H9 (cell line): ENCODE data around the gene NUMBL. TPM values are rescaled to one million over a fixed set of nuclear protein-coding genes. Genes with fewer than 3 reads are reported as not detected.
"Not testable (repeated sequence)": the region's sequence is repeated elsewhere in the genome, so short reads cannot be mapped to it uniquely, and the experiment has no call there.

Experiments used
- DNase-seq: peaks from one replicate; pipeline ENCODE4 v3.0.0-alpha.2; 2017
- H2AFZ ChIP-seq: one replicate; pipeline ENCODE4 v1.6.1; 2013; ENCODE audit warnings: mild to moderate bottlenecking, low read length, control low read depth, moderate library complexity
- H2AK5ac ChIP-seq: 2 replicates; pipeline ENCODE4 v1.6.1; 2013; ENCODE audit warnings: low read length, control low read depth, mixed read lengths; ENCODE audit not compliant: insufficient read length
- H2BK120ac ChIP-seq: one replicate; pipeline ENCODE4 v1.6.1; 2013; ENCODE audit warnings: low read depth, mild to moderate bottlenecking, low read length, control low read depth, inconsistent platforms; ENCODE audit not compliant: poor library complexity, severe bottlenecking
- H2BK12ac ChIP-seq: 2 replicates; pipeline ENCODE4 v1.6.1; 2013; ENCODE audit warnings: low read length, control low read depth, mixed read lengths, low read depth; ENCODE audit not compliant: insufficient read length
- H2BK15ac ChIP-seq: 2 replicates; pipeline ENCODE4 v1.6.1; 2013; ENCODE audit warnings: low read depth, low read length, control low read depth
- H2BK20ac ChIP-seq: one replicate; pipeline ENCODE4 v1.6.1; 2013; ENCODE audit warnings: low read depth, mild to moderate bottlenecking, low read length, control low read depth, inconsistent platforms; ENCODE audit not compliant: poor library complexity, severe bottlenecking
- H2BK5ac ChIP-seq: 2 replicates; pipeline ENCODE4 v1.6.1; 2013; ENCODE audit warnings: low read length, control low read depth, mixed read lengths; ENCODE audit not compliant: insufficient read length
- H3K14ac ChIP-seq: 2 replicates; pipeline ENCODE4 v1.6.1; 2013; ENCODE audit warnings: low read length, control low read depth; ENCODE audit not compliant: insufficient read depth
- H3K18ac ChIP-seq: 2 replicates; pipeline ENCODE4 v1.6.1; 2013; ENCODE audit warnings: low read depth, mild to moderate bottlenecking, mixed read lengths, low read length, control low read depth; ENCODE audit not compliant: insufficient read length
- H3K23ac ChIP-seq: 2 replicates; pipeline ENCODE4 v1.6.1; 2013; ENCODE audit warnings: low read length, control low read depth, mixed read lengths, low read depth; ENCODE audit not compliant: insufficient read length
- H3K23me2 ChIP-seq: 2 replicates; pipeline ENCODE4 v1.6.1; 2013; ENCODE audit warnings: low read depth, mild to moderate bottlenecking, mixed read lengths, low read length, control low read depth; ENCODE audit not compliant: insufficient read length, poor library complexity, severe bottlenecking
- H3K27ac ChIP-seq: 2 replicates; pipeline ENCODE4 v1.5.1; 2013; ENCODE audit warnings: low read length, control low read depth, mixed read lengths, low read depth; ENCODE audit not compliant: insufficient read length
- H3K27me3 ChIP-seq: 2 replicates; pipeline ENCODE4 v1.6.1; 2013; ENCODE audit warnings: low read length, control low read depth, inconsistent platforms; ENCODE audit not compliant: insufficient read depth
- H3K4ac ChIP-seq: 2 replicates; pipeline ENCODE4 v1.6.1; 2013; ENCODE audit warnings: low read depth, mild to moderate bottlenecking, control low read depth, inconsistent platforms, low read length, moderate library complexity
- H3K4me1 ChIP-seq: 2 replicates; pipeline ENCODE4 v1.6.1; 2013; ENCODE audit warnings: low read length, control low read depth, inconsistent platforms; ENCODE audit not compliant: insufficient read depth
- H3K4me2 ChIP-seq: 2 replicates; pipeline ENCODE4 v1.6.1; 2013; ENCODE audit warnings: low read length, control low read depth, mixed read lengths; ENCODE audit not compliant: insufficient read length, insufficient read depth
- H3K56ac ChIP-seq: 2 replicates; pipeline ENCODE4 v1.6.1; 2013; ENCODE audit warnings: low read depth, mild to moderate bottlenecking, mixed read lengths, low read length, control low read depth; ENCODE audit not compliant: insufficient read length
- H3K79me1 ChIP-seq: 2 replicates; pipeline ENCODE4 v1.6.1; 2013; ENCODE audit warnings: low read depth, mild to moderate bottlenecking, moderate library complexity, low read length, control low read depth, inconsistent platforms; ENCODE audit not compliant: insufficient read depth, poor library complexity, severe bottlenecking
- H3K79me2 ChIP-seq: 2 replicates; pipeline ENCODE4 v1.6.1; 2013; ENCODE audit warnings: low read length, control low read depth, inconsistent platforms; ENCODE audit not compliant: insufficient read depth
- H3K9ac ChIP-seq: 2 replicates; pipeline ENCODE4 v1.6.1; 2013; ENCODE audit warnings: low read length, control low read depth, mixed read lengths; ENCODE audit not compliant: insufficient read length; ENCODE audit errors: extremely low read depth
- H3K9me3 ChIP-seq: one replicate; pipeline ENCODE4 v1.6.1; 2013; ENCODE audit warnings: low read depth, low read length, inconsistent platforms; ENCODE audit not compliant: control insufficient read depth
- H3T11ph ChIP-seq: one replicate; pipeline ENCODE4 v1.6.1; 2013; ENCODE audit warnings: mild to moderate bottlenecking, low read length, control low read depth, inconsistent platforms
- H4K20me1 ChIP-seq: one replicate; pipeline ENCODE4 v1.6.1; 2013; ENCODE audit not compliant: control insufficient read depth, insufficient read length, insufficient read depth
- H4K5ac ChIP-seq: 2 replicates; pipeline ENCODE4 v1.6.1; 2013; ENCODE audit warnings: low read depth, mild to moderate bottlenecking, mixed read lengths, low read length, control low read depth; ENCODE audit not compliant: insufficient read length
- H4K8ac ChIP-seq: replicated peaks from 2 replicates; pipeline ENCODE4 v1.6.1; 2013; ENCODE audit warnings: low read length, control low read depth, mixed read lengths, low read depth; ENCODE audit not compliant: insufficient read length
- H4K91ac ChIP-seq: 2 replicates; pipeline ENCODE4 v1.6.1; 2013; ENCODE audit warnings: low read depth, mild to moderate bottlenecking, moderate library complexity, mixed read lengths, low read length, control low read depth; ENCODE audit not compliant: insufficient read length
- H3K27ac Mint-ChIP-seq, 3 experiments: 2 replicates in 2 of 3; 3 replicates in 1 of 3; pipeline ENCODE4 v1.8.0; 2020 to 2021; ENCODE audit warnings: mixed read lengths in 3 of 3, mild to moderate bottlenecking in 1 of 3, moderate library complexity in 1 of 3
- H3K27me3 Mint-ChIP-seq: 2 replicates; pipeline ENCODE4 v1.8.0; 2021; ENCODE audit warnings: low read depth, mild to moderate bottlenecking, moderate library complexity, mixed read lengths
- H3K36me3 Mint-ChIP-seq, 3 experiments: 2 replicates in 2 of 3; 3 replicates in 1 of 3; pipeline ENCODE4 v1.8.0; 2020 to 2021; ENCODE audit warnings: low read depth in 3 of 3, mixed read lengths in 3 of 3; ENCODE audit not compliant: insufficient read depth in 1 of 3
- H3K4me1 Mint-ChIP-seq, 2 experiments: 2 replicates each; pipeline ENCODE4 v1.8.0; 2020; ENCODE audit warnings: mixed read lengths in 2 of 2
- H3K4me3 Mint-ChIP-seq, 2 experiments: 2 replicates in 1 of 2; 3 replicates in 1 of 2; pipeline ENCODE4 v1.8.0; 2020 to 2021; ENCODE audit warnings: mild to moderate bottlenecking in 2 of 2, mixed read lengths in 2 of 2, moderate library complexity in 1 of 2
- H3K9me3 Mint-ChIP-seq, 2 experiments: 2 replicates in 1 of 2; 3 replicates in 1 of 2; pipeline ENCODE4 v1.8.0; 2020; ENCODE audit warnings: mild to moderate bottlenecking in 2 of 2, mixed read lengths in 2 of 2, moderate library complexity in 1 of 2
- WGBS: extraction: QIAGEN DNeasy Blood & Tissue Kit; methylation state at CpG from one replicate; pipeline ENCODE4 v1.1.7; 2013; ENCODE audit warnings: missing lambda C conversion rate, low lambda C conversion rate, mixed read lengths; ENCODE audit not compliant: insufficient read length; ENCODE audit errors: extremely low coverage; 5-methylcytosine and 5-hydroxymethylcytosine counted together
- total RNA-seq: library from RNA; stranded (reverse); gene quantifications from 2 replicates; pipeline ENCODE4 v1.2.1, GENCODE V29; 2021

NUMBL gene
- total RNA-seq, 1 experiment from 2014 or later = 34.5 TPM

DNA sequence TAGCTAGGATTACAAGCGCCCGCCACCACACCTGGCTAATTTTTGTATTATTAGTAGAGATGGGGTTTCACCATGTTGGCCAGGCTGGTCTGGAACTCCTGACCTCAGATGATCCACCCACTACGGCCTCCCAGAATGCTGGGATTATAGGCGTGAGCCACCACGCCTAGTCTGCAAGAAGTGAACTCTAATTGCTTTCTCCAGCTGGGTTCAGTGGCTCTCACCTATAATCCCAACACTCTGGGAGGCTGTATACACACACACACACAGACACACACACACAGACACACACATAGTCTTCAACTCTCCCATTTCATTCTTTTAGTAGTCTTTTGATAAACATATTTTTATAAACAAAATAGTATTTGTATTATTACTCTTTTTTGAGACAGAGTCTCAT, 39.6 kb upstream of the NUMBL start:
- H3K27ac ChIP-seq, H3K4me3 Mint-ChIP-seq, H3K56ac ChIP-seq, H2BK5ac ChIP-seq, H3K23me2 ChIP-seq, H3T11ph ChIP-seq, H3K9me3 Mint-ChIP-seq, H3K4me2 ChIP-seq, H3K4me1 ChIP-seq, H3K79me2 ChIP-seq, H3K14ac ChIP-seq, H2AFZ ChIP-seq, H2AK5ac ChIP-seq, H2BK20ac ChIP-seq, H3K79me1 ChIP-seq, H2BK15ac ChIP-seq, DNase-seq, H4K8ac ChIP-seq, H3K4me1 Mint-ChIP-seq, H3K27me3 ChIP-seq, H4K91ac ChIP-seq, H4K20me1 ChIP-seq, H3K27ac Mint-ChIP-seq, H4K5ac ChIP-seq, H3K18ac ChIP-seq, H3K4ac ChIP-seq, H3K23ac ChIP-seq, H3K27me3 Mint-ChIP-seq, H3K9ac ChIP-seq, H2BK120ac ChIP-seq, H3K9me3 ChIP-seq, H2BK12ac ChIP-seq: not testable (repeated sequence)
- H3K36me3 Mint-ChIP-seq = peaks cover 17 to 76% (median 46%) of the 10 kb centered on the region in 3 experiments; a peak in 6 of 7 replicates
- no CpG with 5 or more reads among the region's 5 CpGs for whole genome bisulfite sequencing
